Cortex of kidney (tissue), 1 donor: Measurements from ENCODE around the gene CEP85L.
"Not testable (repeated sequence)": the region's sequence is repeated elsewhere in the genome, so short reads cannot be mapped to it uniquely, and the experiment has no call there.

Experiments used
- DNase-seq: peaks from one replicate; lab custom pipeline; 2025; lab: John Stamatoyannopoulos, UW

Gene CEP85L

GRCh38 chr6:118500130-118501015 is 151.0 kb downstream of the CEP85L start:
- DNase-seq = no peak

- no peak for DNase-seq
Measured at GRCh38 chr6:118495485-118496280, 155.7 kb downstream of the CEP85L start.

GRCh38 chr6:118494091-118494490 is 157.3 kb downstream of the CEP85L start:
- no peak for DNase-seq

- no peak for DNase-seq
Measured at GRCh38 chr6:118489990-118490389, 161.4 kb downstream of the CEP85L start.

GRCh38 chr6:118488631-118489030 is 162.8 kb downstream of the CEP85L start:
- no peak for DNase-seq

GRCh38 chr6:118485601-118486550 is 165.5 kb downstream of the CEP85L start:
- DNase-seq = no peak

- DNase-seq = no peak
Measured at GRCh38 chr6:118476551-118476950, 174.8 kb downstream of the CEP85L start.

- DNase-seq = no peak
Measured at GRCh38 chr6:118473266-118473665, 178.1 kb downstream of the CEP85L start.

GRCh38 chr6:118469468-118469867 is 181.9 kb downstream of the CEP85L start:
- no peak for DNase-seq

GRCh38 chr6:118468682-118469465 is 182.5 kb downstream of the CEP85L start:
- DNase-seq = no peak

- no peak for DNase-seq
Measured at GRCh38 chr6:118467181-118467580, 184.2 kb downstream of the CEP85L start.

GRCh38 chr6:118464620-118465019 is 186.8 kb downstream of the CEP85L start:
- DNase-seq = no peak

GRCh38 chr6:118460958-118461470 is 190.4 kb downstream of the CEP85L start:
- no peak for DNase-seq

GRCh38 chr6:118456982-118457381 is 194.4 kb downstream of the CEP85L start:
- DNase-seq = no peak

- no peak for DNase-seq
Measured at GRCh38 chr6:118451839-118452238, 199.6 kb downstream of the CEP85L start.

GRCh38 chr6:118444796-118445195 is 206.6 kb downstream of the CEP85L start:
- no peak for DNase-seq

GRCh38 chr6:118436482-118436881 is 214.9 kb downstream of the CEP85L start:
- DNase-seq = no peak

GRCh38 chr6:118434147-118434546 is 217.2 kb downstream of the CEP85L start:
- not testable (repeated sequence) for DNase-seq

- DNase-seq = not testable (repeated sequence)
Measured at GRCh38 chr6:118421312-118421711, 230.1 kb downstream of the CEP85L start.

- no peak for DNase-seq
Measured at GRCh38 chr6:118419448-118420394, 231.7 kb downstream of the CEP85L start.
